Measurements from ENCODE around the gene SERPINA10.

SERPINA10 gene

DNA sequence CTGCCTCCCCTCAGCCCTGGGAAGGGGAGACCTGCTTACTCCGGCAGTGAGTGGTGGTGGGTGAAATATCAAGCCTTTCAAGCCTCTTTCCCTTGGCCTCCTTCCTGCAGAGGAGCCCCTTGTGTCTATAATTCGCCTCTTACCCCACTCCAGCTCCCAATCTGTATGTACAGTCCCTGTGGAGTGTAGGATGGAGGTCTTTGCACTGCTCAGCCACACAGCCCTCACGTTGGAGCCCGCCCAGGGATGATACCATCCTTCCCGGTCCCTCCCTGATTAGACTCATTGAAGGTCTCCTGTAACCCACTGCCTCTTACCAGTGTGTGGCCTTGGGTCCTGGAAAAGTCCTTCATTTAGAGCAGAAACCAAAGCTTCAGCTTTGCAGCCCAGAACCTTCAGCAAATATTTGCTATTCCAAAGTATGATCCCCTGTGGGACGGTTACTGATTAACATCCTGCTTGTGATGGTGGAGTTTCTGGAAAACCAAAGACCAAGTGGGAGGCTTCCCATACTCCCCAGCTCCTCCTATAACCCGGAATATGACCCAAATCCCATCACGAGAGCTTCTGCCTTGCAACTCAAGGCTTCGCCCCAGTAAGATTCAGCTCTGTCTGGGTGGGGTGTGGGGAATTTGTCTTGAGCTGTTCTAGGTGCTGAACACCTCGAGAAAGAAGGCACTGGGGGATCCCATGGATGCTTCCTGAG, at the start of gene SERPINA10:
SERPINA10 (minus strand) TSS at position 397 of the 706 bp plus-strand sequence. CDS start 2,675 bp downstream, outside the sequence.
- DNase-seq: no peak

- no peak for DNase-seq
These were observed 49.4 kb upstream of the SERPINA10 start for GRCh38 chr14:94342334-94342934.

DNA sequence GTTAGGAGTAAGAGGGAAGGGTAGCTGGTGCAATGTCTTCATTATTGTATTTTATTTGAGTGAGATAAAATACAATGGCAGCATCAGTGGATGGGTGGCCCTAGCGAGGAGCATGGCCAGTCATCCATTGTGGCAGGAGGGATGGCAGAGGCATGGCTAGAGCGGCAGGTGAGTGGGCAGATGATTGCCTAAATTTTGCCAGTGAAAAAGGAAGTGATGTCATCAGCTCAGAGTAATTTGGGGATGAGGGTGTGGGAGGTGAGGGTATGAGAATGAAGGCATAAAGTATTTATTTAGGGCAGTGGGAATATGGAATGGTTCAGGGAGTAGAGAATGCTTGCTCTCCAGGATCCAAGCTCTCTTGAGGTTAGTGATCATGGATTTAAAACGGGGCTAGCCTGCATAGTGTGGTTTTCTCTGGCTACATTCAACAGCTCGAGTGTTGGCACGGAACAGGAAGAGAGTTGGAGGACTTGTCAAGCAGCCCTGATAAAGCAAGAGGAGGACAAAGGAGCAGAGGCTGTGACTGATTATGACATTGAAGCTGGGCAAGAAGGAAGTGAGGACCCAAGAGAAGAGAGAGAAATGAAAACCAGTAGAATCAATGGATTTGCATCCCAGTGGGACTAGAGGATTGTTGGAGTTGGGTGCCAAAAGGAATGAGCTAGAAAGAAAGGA, 48.7 kb upstream of the SERPINA10 start:
- no peak for DNase-seq

- no peak for DNase-seq
These were observed 47.5 kb upstream of the SERPINA10 start for GRCh38 chr14:94340533-94340932.

DNA sequence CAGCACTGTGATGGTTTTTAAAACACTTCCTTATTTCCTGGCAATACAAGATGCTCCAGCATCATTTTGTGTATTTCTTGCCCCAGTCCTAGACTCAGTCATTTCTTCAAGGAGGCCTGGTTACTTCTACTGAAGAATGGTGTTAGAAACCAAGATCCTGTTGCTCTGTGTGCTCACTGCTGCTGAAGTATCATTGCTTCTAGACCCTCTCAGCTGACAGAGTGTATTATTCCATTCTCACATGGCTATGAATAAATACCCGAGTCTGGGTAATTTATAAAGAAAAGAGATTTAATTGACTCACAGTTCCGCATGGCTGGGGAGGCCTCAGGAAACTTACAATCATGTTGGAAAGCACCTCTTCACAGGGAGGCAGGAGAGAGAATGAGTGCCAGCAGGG, 45.0 kb upstream of the SERPINA10 start:
- DNase-seq: no peak

DNA sequence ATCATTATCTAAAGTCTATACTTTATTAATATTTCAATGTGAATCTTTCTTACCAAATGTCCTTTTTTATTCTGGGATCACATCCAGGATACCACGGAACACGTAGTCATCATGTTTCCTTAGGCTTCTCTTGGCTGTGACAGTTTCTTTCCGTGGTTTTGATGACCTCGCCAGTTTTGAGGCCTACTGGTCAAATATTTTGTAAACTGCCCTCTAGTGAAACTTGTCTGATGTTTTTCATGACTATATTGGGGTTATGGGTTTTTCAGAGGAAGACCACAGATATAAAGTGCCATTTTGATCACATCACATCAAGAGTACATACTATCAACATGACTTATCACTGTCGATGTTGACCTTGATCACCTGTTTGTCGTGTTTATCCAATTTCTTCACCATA, 44.2 kb upstream of the SERPINA10 start:
- no peak for DNase-seq

DNA sequence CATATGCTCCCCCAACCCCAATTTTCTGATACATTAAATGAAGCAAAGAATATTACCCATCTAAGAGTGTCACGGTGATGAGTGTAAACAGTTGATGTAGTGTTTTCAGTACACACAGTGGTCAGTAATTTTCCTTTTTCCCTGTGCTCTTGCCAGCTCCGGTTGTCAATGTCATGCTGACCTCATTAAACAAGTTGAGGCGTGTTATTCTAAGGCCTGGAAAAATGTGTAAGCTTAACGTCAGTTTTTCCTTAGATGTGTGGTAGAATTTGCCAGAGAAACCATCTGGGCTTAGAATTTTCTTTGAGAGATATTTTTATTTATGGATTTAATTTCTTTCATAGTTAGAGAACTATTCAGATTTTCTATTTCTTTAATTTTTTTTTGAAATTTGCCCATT, 41.8 kb upstream of the SERPINA10 start:
- DNase-seq: no peak

DNA sequence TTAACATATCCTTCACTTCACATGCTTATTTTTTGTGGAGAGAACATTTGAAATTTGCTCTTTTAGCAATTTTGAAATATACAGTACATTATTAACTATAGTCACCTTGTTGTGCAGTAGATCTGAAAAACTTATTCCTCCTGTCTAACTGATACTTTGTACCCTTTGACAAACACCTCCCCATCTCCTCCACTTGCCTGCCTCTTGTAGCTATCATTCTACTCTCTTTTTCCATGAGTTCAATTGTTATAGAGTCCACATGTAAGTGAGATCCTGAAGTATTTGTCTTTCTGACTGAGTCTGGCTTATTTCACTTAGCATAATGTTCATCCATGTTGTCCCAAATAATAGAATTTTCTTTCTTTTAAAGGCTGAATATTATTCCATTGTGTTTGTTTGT, 39.5 kb upstream of the SERPINA10 start:
- DNase-seq: no peak

- DNase-seq: no peak
These were observed 39.1 kb upstream of the SERPINA10 start for GRCh38 chr14:94332063-94332583.

DNA sequence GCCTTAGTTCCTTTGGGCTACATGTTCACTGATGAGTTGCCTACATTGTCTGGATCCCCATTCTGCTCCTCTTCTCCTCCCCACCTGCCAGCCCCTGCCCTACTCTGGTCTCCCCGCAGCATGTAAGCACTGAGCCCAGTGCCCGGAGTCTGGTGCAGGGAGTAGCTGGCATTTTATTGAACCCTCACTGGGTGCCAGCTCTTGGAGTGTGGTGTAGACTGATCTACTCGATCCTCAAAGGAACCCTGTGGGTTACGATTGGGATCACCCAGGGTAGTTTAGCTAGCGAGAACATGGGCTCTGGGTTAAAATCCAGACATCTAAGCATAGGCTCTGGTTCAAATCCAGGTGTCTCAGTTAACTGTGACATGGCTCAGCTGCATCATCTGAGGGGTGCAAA, 38.4 kb upstream of the SERPINA10 start:
- no peak for DNase-seq

GRCh38 chr14:94330857-94331256, 37.8 kb upstream of the SERPINA10 start:
- no peak for DNase-seq

DNA sequence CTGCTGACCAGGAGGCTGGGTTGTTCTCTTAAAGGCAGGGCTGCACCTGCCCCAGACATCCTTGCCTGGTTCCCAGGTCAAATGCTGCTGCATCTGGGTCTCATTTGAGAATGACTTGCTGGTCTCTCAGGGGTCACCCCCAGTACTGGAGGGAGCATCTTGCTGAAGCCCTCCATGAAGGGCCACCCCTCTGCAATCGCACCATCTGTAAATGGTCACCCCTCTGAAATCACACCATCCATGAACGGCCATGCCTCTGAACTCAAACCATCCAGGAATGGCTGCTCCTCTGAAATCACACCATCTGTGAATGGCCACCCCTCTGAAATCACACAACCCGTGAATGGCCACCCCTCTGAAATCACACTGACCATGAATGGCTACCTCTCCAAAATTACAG, 37.4 kb upstream of the SERPINA10 start:
- DNase-seq: no peak

DNA sequence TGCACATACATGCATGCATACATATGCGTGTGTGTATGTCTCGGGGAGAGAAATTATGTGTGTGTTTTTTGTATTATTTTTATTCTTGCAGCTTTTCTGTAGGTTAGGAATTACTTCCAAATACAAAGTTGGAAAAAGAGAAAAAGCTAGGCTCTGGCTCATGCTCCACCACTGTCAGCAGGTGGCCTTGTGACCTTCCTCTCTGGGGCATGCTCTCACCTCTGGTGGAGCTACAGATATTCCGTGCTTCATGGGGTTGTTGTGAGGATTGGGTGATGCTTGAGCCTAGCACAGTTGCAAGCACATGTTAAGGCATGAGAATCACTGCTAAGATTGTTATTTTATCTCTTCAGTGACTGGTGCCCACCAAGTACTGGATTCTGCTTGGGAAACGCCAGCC, 36.8 kb upstream of the SERPINA10 start:
- no peak for DNase-seq

DNA sequence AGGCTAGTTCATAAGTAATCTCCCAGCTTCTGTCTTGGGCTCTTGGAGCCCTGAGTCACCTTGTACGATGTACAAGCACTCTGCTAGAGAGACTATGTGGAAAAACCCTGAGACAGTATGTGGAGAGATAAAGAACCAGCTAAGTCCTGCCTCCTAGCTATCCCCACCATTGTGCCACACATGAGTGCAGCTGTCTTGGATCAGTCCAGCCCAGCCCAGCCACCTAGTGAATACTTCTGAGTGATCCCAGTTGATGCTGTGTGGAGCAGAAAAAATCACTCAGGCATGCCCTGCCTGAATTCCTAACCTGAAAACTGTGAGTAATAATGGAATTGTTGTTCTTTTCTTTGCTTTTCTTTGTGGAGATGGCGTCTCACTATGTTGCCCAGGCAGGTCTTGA, 35.1 kb upstream of the SERPINA10 start:
- no peak for DNase-seq

GRCh38 chr14:94322648-94323570, 29.8 kb upstream of the SERPINA10 start, which contains the start of gene SERPINA6:
Gene SERPINA6, minus strand, starts transcription at chr14:94323336. Its CDS starts 8,688 bp downstream, at chr14:94314648.
- no peak for DNase-seq

DNA sequence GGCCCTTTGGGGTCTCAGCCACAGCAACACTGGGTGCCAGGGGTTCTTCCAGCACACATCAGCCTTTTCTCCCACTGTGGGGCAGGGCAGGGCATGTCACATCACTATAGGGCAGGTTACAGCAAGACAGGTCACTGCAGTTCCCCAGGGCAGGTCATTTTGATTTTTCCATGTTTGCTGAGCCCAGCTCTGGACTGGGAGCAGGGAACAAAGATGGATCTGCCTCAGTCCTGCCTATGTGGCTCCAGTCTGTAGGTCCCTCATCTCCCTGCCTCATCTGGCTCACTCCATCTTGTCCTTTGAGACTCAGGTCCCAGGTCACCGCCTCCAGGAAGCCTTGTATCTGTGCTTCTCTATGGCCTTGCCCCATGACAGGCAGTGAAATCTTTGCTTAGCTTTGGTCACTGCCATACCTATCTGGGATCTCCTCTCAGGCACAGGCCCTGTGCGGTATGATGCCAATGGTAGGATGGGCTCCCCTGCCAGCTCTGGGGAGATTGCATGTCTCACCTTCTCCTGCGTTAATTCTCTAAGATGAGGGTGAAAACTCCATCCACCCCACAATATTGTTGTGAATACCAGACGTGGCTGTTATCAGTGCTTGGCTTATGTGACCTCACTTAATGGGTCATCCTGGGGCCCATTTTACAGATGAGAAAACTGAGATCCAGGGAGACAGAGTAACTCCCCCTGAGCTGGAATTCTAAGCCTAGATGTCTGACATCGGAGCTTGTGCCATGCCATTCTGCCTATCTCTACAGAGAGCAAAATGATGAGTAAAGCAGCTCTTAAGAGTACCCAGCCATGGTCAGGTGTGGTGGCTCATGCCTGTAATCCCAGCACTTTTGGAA, 28.6 kb upstream of the SERPINA10 start:
- DNase-seq: no peak

DNA sequence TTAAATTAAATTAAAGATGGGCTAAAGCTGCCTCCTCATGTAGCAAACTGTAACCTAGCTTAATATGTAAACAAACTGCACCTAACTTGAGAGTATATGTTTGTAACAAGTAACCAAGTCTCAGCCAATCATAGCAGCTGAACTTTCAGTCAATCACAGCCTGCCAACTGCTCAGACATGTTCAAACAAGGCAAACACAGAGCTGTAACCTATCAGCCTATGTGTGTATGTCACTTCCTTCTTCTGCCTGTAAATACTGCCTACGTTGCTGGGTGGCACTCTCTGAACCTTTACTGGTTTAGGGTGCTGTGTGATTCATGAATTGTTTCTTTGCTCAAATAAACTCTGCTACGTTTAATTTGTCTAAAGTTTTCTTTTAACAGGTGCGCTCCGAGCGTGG, 27.2 kb upstream of the SERPINA10 start:
- no peak for DNase-seq

DNA sequence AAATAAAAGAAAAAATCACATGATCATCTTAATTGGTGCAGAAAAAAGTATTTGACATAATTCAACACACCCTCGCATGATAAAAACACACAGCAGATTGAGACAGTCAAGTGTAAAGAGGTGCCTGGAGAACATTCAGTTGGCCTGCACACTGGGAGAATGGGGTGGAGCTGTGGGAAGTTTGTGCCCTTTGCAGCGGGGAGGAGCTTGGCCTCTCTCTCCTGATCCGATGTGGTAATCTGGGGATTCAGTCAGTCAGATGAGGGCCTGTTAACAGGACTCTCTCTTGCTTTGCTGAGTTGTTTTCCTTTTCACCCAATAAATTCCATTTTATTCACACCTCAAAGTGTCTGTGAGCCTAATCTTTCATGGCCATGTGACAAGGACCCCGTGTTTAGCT, 24.2 kb upstream of the SERPINA10 start:
- DNase-seq: no peak

DNA sequence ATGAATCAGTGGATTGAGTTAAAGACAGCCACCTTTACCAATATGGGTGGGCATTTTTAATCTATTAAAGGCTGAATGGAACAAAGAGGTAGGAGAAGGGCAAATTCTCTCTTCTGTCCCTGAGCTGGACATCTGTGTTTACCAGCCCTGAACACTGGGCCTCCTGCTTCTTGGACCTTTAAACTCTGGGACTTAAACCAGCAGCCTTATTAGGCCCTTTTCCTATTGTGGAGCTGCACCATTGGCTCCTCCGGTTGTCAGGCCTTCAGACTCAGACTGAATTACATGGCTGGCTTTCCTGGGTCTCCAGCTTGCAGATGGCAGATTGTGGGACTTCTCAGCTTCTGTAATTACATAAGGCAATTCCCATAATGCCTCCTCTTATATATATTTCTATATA, 23.6 kb upstream of the SERPINA10 start:
- DNase-seq: no peak

DNA sequence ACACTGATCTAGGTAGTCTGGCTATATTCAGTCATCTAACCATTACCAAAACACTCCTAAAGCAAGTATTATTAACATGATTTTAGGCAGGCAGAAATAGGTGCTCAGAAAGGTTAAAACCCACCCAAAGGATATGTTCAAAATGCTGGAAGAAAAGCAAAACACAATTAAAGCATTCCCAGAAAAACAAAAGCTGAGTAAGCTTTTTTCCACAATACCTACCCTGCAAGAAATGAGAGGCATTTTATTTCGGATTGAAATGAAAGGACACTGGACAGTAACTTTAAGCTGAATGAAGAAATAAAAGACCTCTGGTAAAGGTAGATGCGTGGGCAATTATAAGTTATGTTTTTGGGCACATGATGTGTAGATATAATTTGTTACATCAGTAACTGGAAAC, 21.8 kb upstream of the SERPINA10 start:
- DNase-seq: no peak

- no peak for DNase-seq
These were observed 21.1 kb upstream of the SERPINA10 start for GRCh38 chr14:94313991-94314655.
